PC-3 (cell line): ENCODE measurements around the gene LIN52. TPM values are rescaled to one million over a fixed set of nuclear protein-coding genes. Genes with fewer than 3 reads are reported as not detected.

Experiments
- ATAC-seq: fragments of 200-7000 bp; cut with Tn5 transposase; 2 replicates; pipeline ENCODE4 v1.9.1; 2020; ENCODE audit warnings: mild to moderate bottlenecking, moderate library complexity
- BruUV-seq: library from RNA; stranded (reverse); fragments of 400-500 nt; replicated peaks from 2 replicates; lab custom pipeline; 2021; lab: Mats Ljungman, UMichigan
- CTCF ChIA-PET: fragments of 300-600 bp; sonication (Branson Sonifier 250); formaldehyde crosslinking; loops from one replicate; lab custom pipeline; 2022; ENCODE audit warnings: antibody characterized with exemption; lab: Charles Lee
- POLR2A ChIA-PET: fragments of 300-600 bp; sonication (Branson Sonifier 250); formaldehyde crosslinking; loops from one replicate; lab custom pipeline; 2022; ENCODE audit warnings: antibody characterized with exemption; ENCODE audit not compliant: unreplicated experiment; lab: Charles Lee
- DNase-seq: peaks from one replicate; pipeline ENCODE4 v3.0.0-alpha.2; 2015
- H2AFZ ChIP-seq: fragments of 300-600 bp; sonication (generic); 2 replicates; pipeline ENCODE4 v1.6.0; 2016; ENCODE audit warnings: antibody characterized with exemption, low read length
- H3F3A ChIP-seq: fragments of 300-600 bp; sonication (generic); one replicate; pipeline ENCODE4 v1.6.0; 2017; ENCODE audit warnings: antibody characterized with exemption, low read length, control low read depth, mild to moderate bottlenecking; ENCODE audit not compliant: unreplicated experiment
- H3K27ac ChIP-seq: fragments of 300-600 bp; sonication (generic); 2 replicates; pipeline ENCODE4 v1.5.1; 2016; ENCODE audit warnings: mild to moderate bottlenecking, low read length
- H3K27me3 ChIP-seq: fragments of 300-600 bp; sonication (generic); 2 replicates; pipeline ENCODE4 v1.6.1; 2016; ENCODE audit warnings: low read length, mixed read lengths
- H3K36me3 ChIP-seq: fragments of 300-600 bp; sonication (generic); 2 replicates; pipeline ENCODE4 v1.6.1; 2016; ENCODE audit warnings: low read depth, mixed run types, low read length, mixed read lengths
- H3K4me1 ChIP-seq: fragments of 300-600 bp; sonication (generic); 2 replicates; pipeline ENCODE4 v1.5.1; 2016; ENCODE audit warnings: low read length; ENCODE audit not compliant: insufficient read depth
- H3K4me2 ChIP-seq: fragments of 300-600 bp; sonication (generic); 2 replicates; pipeline ENCODE4 v1.6.0; 2016; ENCODE audit warnings: low read length
- H3K4me3 ChIP-seq: fragments of 300-600 bp; sonication (generic); 2 replicates; pipeline ENCODE4 v1.5.1; 2016; ENCODE audit warnings: mild to moderate bottlenecking, low read length, mixed read lengths
- H3K79me2 ChIP-seq: fragments of 300-600 bp; sonication (generic); 2 replicates; pipeline ENCODE4 v1.6.1; 2017; ENCODE audit warnings: low read length, mixed read lengths
- H3K9ac ChIP-seq: fragments of 300-600 bp; sonication (generic); 2 replicates; pipeline ENCODE4 v1.6.0; 2016; ENCODE audit warnings: mild to moderate bottlenecking, low read length
- H3K9me2 ChIP-seq: fragments of 300-600 bp; sonication (generic); replicated peaks from 2 replicates; pipeline ENCODE4 v1.6.1; 2016; ENCODE audit warnings: mixed run types, low read length, mixed read lengths
- H3K9me3 ChIP-seq: fragments of 300-600 bp; sonication (generic); 2 replicates; pipeline ENCODE4 v1.6.1; 2016; ENCODE audit warnings: low read length, mixed read lengths
- H4K20me1 ChIP-seq: fragments of 300-600 bp; sonication (generic); 2 replicates; pipeline ENCODE4 v1.6.1; 2016; ENCODE audit warnings: low read length, mixed read lengths
- EZH2 ChIP-seq: fragments of 300-600 bp; sonication (generic); IDR thresholded peaks from one replicate; pipeline ENCODE4 v1.6.1; 2017; ENCODE audit warnings: antibody characterized with exemption, mild to moderate bottlenecking, low read length; ENCODE audit not compliant: unreplicated experiment
- EZH2phosphoT487 ChIP-seq: fragments of 300-600 bp; sonication (generic); IDR thresholded peaks from 2 replicates; pipeline ENCODE4 v1.6.1; 2018; ENCODE audit warnings: mild to moderate bottlenecking, antibody characterized with exemption, low read length, borderline replicate concordance
- intact Hi-C: fragments of 100-400 bp; cut with micrococcal nuclease; formaldehyde crosslinking; loops from 2 replicates; pipeline ENCODE4 v1.9.0; 2023
- total RNA-seq: library from RNA; depleted of rRNA; stranded (reverse); fragments of >200 nt; gene quantifications from 2 replicates; pipeline ENCODE4 v1.2.3, GENCODE V29; 2014
- TF ChIP-seq, protein P1 (sequence below): fragments of 300-600 bp; sonication (generic); conservative IDR thresholded peaks from 2 replicates; pipeline ENCODE4 v1.5.1; 2017; ENCODE audit warnings: antibody characterized with exemption, low read depth, mild to moderate bottlenecking, low read length

Gene LIN52
- total RNA-seq, 1 experiment from 2014 or later: 8.4 TPM

DNA sequence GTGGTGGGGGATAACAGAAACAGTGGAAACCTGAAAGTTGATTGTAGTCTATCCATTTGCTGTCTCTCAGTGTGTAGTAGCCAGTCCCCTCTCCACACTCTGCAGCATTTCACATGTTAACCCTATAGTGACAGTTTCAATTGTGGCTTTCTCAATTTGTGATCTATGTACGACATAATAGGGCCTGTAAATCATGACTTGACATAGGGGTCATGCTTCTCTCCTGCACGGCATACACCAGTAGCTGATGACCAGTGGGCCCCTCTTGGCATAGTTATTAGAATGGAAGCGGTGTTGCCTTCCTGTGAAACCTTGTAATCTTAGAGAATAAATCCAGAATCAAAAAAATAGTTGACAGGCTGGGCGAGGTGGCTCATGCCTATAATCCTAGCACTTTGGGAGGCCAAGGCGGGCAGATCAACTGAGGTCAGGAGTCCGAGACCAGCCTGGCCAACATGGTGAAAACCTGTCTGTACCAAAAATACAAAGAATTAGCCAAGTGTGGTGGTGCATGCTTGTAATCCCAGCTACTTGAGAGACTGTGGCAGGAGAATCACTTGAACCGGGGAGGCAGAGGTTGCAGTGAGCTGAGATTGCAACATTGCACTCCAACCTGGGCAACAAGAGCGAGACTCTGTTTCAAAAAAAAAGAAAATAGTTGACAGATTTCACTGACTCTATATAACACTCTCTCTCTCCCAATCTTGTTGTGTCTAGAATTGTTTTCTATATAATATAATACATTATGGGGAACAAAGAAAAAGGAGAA lies 109.9 kb downstream of the LIN52 start:
- TF ChIP-seq EZH2 (no peak), EZH2phosphoT487 (no peak)
- TF ChIP-seq, protein P1, sequence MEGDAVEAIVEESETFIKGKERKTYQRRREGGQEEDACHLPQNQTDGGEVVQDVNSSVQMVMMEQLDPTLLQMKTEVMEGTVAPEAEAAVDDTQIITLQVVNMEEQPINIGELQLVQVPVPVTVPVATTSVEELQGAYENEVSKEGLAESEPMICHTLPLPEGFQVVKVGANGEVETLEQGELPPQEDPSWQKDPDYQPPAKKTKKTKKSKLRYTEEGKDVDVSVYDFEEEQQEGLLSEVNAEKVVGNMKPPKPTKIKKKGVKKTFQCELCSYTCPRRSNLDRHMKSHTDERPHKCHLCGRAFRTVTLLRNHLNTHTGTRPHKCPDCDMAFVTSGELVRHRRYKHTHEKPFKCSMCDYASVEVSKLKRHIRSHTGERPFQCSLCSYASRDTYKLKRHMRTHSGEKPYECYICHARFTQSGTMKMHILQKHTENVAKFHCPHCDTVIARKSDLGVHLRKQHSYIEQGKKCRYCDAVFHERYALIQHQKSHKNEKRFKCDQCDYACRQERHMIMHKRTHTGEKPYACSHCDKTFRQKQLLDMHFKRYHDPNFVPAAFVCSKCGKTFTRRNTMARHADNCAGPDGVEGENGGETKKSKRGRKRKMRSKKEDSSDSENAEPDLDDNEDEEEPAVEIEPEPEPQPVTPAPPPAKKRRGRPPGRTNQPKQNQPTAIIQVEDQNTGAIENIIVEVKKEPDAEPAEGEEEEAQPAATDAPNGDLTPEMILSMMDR: no peak
- intact Hi-C loops: no loop called here
- no TSS peak for BruUV-seq

DNA sequence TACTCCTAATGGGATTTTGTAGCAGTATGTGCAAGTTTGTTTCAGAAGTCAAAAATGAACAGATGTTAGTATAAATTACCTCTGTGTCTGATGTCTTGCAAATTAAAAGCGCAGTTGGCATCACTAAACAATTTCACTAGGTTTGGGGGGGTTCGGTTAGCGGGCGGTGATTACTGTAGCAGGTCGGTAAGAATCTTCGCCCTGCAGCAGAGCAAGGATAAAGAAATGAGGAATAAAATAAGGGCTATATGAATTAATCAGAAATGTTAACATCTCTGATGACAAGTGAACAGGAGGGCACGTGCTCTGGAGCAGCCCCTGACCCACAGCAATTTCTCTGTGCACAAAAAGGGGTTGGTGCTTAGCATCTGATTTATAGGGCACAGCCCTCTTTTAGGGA lies 110.9 kb downstream of the LIN52 start:
- no peak for DNase-seq
- H3K4me3 ChIP-seq: no peak overlapping the region
- no peaks in the 10 kb centered on the region for H3K27me3 ChIP-seq
- TF ChIP-seq EZH2phosphoT487 (no peak), EZH2 (no peak)
- TF ChIP-seq, protein P1: no peak
- H3K27ac ChIP-seq: no peak overlapping the region
- ChIA-PET POLR2A (no interaction called here), CTCF (no interaction called here)
- no peaks in the 10 kb centered on the region for H3K79me2 ChIP-seq
- no TSS peak for BruUV-seq
- H3K9me3 ChIP-seq: no peaks in the 10 kb centered on the region
- ATAC-seq: no peak
- H3K9ac ChIP-seq: no peak overlapping the region
- H3K9me2 ChIP-seq: no peaks in the 10 kb centered on the region
- intact Hi-C loops: no loop called here
- H2AFZ ChIP-seq: no peak overlapping the region
- no peaks in the 10 kb centered on the region for H3F3A ChIP-seq
- no peaks in the 10 kb centered on the region for H3K4me1 ChIP-seq
- no peaks in the 10 kb centered on the region for H3K36me3 ChIP-seq
- no peaks in the 10 kb centered on the region for H4K20me1 ChIP-seq
- H3K4me2 ChIP-seq: no peak overlapping the region

More for the DNA sequence above, 109.9 kb downstream of the LIN52 start:
- ChIA-PET POLR2A (interaction anchor here (0.5 kb wide), 1 partner anchor 31 kb away, joined by 35 read pairs; no protein-coding TSS in a partner anchor), CTCF (no interaction called here)
- Histone ChIP-seq H3F3A (no peaks in the 10 kb centered on the region), H3K27ac (no peak overlapping the region), H4K20me1 (no peaks in the 10 kb centered on the region), H3K4me1 (no peaks in the 10 kb centered on the region), H3K36me3 (no peaks in the 10 kb centered on the region), H3K4me2 (no peak overlapping the region), H3K9ac (no peak overlapping the region), H3K4me3 (no peak overlapping the region), H3K9me2 (no peaks in the 10 kb centered on the region), H3K79me2 (no peaks in the 10 kb centered on the region), H3K9me3 (no peaks in the 10 kb centered on the region), H3K27me3 (no peaks in the 10 kb centered on the region), H2AFZ (no peak overlapping the region)
- no peak for ATAC-seq
- DNase-seq: no peak
